AG08395 (cell line): Measurements from ENCODE around the gene MED13L.
"Not testable (repeated sequence)": the region's sequence is repeated elsewhere in the genome, so short reads cannot be mapped to it uniquely, and the experiment has no call there.

Experiments
- DNase-seq: peaks from one replicate; pipeline ENCODE4 v3.0.0; 2012; ENCODE audit warnings: mixed read lengths, low spot score

The MED13L gene

GRCh38 chr12:116246490-116247179, 30.9 kb downstream of the MED13L start:
- no peak for DNase-seq

- DNase-seq = no peak
Measured at GRCh38 chr12:116245189-116245588, 32.3 kb downstream of the MED13L start.

GRCh38 chr12:116244474-116245090, 32.9 kb downstream of the MED13L start:
- DNase-seq = no peak

GRCh38 chr12:116244001-116244400, 33.5 kb downstream of the MED13L start:
- DNase-seq = no peak

GRCh38 chr12:116242740-116243139, 34.8 kb downstream of the MED13L start:
- no peak for DNase-seq

GRCh38 chr12:116241157-116241759, 36.2 kb downstream of the MED13L start:
- no peak for DNase-seq

- not testable (repeated sequence) for DNase-seq
Measured at GRCh38 chr12:116238570-116239119, 38.8 kb downstream of the MED13L start.

GRCh38 chr12:116238149-116238548, 39.3 kb downstream of the MED13L start:
- no peak for DNase-seq

- no peak for DNase-seq
Measured at GRCh38 chr12:116236976-116237375, 40.5 kb downstream of the MED13L start.

- peak; percentile 21 for DNase-seq
Measured at GRCh38 chr12:116236148-116236731, 41.3 kb downstream of the MED13L start.

- DNase-seq = not testable (repeated sequence)
Measured at GRCh38 chr12:116234148-116234547, 43.3 kb downstream of the MED13L start.

GRCh38 chr12:116233669-116234068, 43.8 kb downstream of the MED13L start:
- no peak for DNase-seq

GRCh38 chr12:116227811-116228210, 49.7 kb downstream of the MED13L start:
- no peak for DNase-seq

- no peak for DNase-seq
Measured at GRCh38 chr12:116226026-116226425, 51.5 kb downstream of the MED13L start.

- DNase-seq = peak; percentile 19
Measured at GRCh38 chr12:116222358-116222757, 55.1 kb downstream of the MED13L start.

GRCh38 chr12:116220756-116221155, 56.7 kb downstream of the MED13L start:
- DNase-seq = no peak

- no peak for DNase-seq
Measured at GRCh38 chr12:116217045-116217735, 60.3 kb downstream of the MED13L start.

- DNase-seq = no peak
Measured at GRCh38 chr12:116216022-116216756, 61.3 kb downstream of the MED13L start.

- DNase-seq = no peak
Measured at GRCh38 chr12:116215023-116215422, 62.5 kb downstream of the MED13L start.

- DNase-seq = no peak
Measured at GRCh38 chr12:116213885-116214527, 63.5 kb downstream of the MED13L start.

GRCh38 chr12:116213014-116213413, 64.5 kb downstream of the MED13L start:
- DNase-seq = no peak
